ENCODE measurements around the gene RBMS3.

RBMS3 gene

DNA sequence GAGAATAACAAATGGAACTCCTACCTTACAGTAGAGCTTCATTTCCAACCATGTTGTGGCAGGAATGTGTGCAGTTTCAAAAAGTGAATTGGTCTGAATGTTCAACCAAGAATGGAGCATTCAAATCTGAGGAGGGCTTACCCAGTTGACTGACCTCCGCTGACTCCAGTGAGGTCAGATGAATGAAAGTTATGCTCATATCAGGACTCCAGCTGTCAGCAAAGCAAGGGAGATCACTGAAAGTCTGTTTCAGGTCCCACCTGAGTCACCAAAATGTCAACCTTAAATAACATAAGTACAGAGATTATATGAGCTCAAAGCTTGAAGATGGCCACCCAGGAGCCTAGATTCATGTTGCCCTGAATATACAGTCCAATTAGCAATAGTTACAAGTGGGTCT is 473.5 kb downstream of the RBMS3 start:
- no peaks in the 10 kb centered on the region for H3K27me3 ChIP-seq (ENCODE audit: control insufficient read depth, insufficient read depth, low read length)
- no peaks in the 10 kb centered on the region for H3K9me3 ChIP-seq (ENCODE audit: control insufficient read depth, insufficient read depth, low read length)
- no peaks in the 10 kb centered on the region for H3K36me3 ChIP-seq (ENCODE audit: control insufficient read depth, insufficient read depth, low read length)
- peaks cover 9% of the 10 kb centered on the region for H3K4me1 ChIP-seq (ENCODE audit: control insufficient read depth, insufficient read depth, low read length)
- no peak overlapping the region for H3K4me3 ChIP-seq (ENCODE audit: low read depth, low read length)
- no peak overlapping the region for H3K9ac ChIP-seq (ENCODE audit: low read depth, low read length)

- Histone ChIP-seq H3K4me3 (ENCODE audit: low read depth, low read length) (no peak overlapping the region), H3K36me3 (ENCODE audit: control insufficient read depth, insufficient read depth, low read length) (no peaks in the 10 kb centered on the region), H3K9ac (ENCODE audit: low read depth, low read length) (no peak overlapping the region), H3K4me1 (ENCODE audit: control insufficient read depth, insufficient read depth, low read length) (peaks cover 13% of the 10 kb centered on the region), H3K9me3 (ENCODE audit: control insufficient read depth, insufficient read depth, low read length) (no peaks in the 10 kb centered on the region), H3K27me3 (ENCODE audit: control insufficient read depth, insufficient read depth, low read length) (no peaks in the 10 kb centered on the region)
Measured at GRCh38 chr3:29755416-29755815, 474.5 kb downstream of the RBMS3 start.

DNA sequence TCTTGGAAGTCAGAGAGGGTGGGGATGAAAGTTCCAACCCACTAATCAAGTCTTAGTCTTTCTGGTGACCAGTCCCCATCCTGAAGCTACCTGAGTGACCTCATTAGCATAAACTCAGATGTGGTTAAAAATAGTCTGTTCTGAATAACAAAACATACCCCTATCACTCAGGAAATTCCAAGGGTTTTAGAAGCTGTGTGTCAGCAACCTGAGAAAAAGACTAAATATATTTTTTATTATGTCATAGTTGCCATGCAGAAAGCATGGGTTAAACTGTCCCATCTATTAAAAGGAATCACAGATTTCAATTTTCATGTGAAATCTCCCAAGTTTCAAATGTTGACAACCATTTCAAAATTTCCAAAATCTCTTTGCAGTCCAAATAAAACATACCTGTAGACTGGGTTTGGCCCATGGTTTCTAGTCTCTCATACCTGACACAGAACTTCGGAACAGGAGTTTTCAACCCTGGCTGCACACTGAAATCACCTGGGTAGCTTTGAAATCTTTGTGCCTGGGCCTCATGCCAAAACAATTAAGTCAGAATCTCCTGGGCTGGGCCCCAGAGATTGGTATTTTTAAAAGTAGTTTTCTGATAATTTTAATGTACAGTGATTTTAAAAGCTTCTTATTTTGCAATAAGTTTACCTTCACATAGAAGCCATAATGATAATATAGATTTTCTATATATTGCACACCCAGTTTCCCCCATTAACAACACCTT is 476.3 kb downstream of the RBMS3 start:
- Histone ChIP-seq H3K4me1 (ENCODE audit: control insufficient read depth, insufficient read depth, low read length) (peaks cover 13% of the 10 kb centered on the region), H3K9ac (ENCODE audit: low read depth, low read length) (no peak overlapping the region), H3K36me3 (ENCODE audit: control insufficient read depth, insufficient read depth, low read length) (no peaks in the 10 kb centered on the region), H3K27me3 (ENCODE audit: control insufficient read depth, insufficient read depth, low read length) (no peaks in the 10 kb centered on the region), H3K9me3 (ENCODE audit: control insufficient read depth, insufficient read depth, low read length) (no peaks in the 10 kb centered on the region), H3K4me3 (ENCODE audit: low read depth, low read length) (no peak overlapping the region)

DNA sequence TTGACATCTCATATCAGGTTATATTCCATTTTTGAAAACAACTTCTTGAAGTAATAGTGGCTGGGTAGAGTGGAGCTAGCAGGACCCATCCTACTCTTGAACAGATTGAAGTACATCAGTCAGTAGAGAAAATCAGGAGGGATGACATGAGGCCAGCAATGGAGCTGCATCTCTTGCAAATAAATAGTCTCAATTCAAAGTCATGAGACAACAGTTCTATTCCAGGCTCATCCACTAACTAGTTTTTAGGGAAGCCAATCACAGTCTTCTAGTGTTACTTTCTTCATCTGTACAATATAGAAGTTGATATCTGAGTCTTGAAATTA is 477.2 kb downstream of the RBMS3 start:
- H3K36me3 ChIP-seq (ENCODE audit: control insufficient read depth, insufficient read depth, low read length): no peaks in the 10 kb centered on the region
- peaks cover 13% of the 10 kb centered on the region for H3K4me1 ChIP-seq (ENCODE audit: control insufficient read depth, insufficient read depth, low read length)
- H3K9ac ChIP-seq (ENCODE audit: low read depth, low read length): no peak overlapping the region
- no peak overlapping the region for H3K4me3 ChIP-seq (ENCODE audit: low read depth, low read length)
- no peaks in the 10 kb centered on the region for H3K9me3 ChIP-seq (ENCODE audit: control insufficient read depth, insufficient read depth, low read length)
- H3K27me3 ChIP-seq (ENCODE audit: control insufficient read depth, insufficient read depth, low read length): no peaks in the 10 kb centered on the region

GRCh38 chr3:29758434-29759322 is 477.8 kb downstream of the RBMS3 start:
- H3K27me3 ChIP-seq (ENCODE audit: control insufficient read depth, insufficient read depth, low read length): no peaks in the 10 kb centered on the region
- H3K9me3 ChIP-seq (ENCODE audit: control insufficient read depth, insufficient read depth, low read length): no peaks in the 10 kb centered on the region
- H3K4me1 ChIP-seq (ENCODE audit: control insufficient read depth, insufficient read depth, low read length): peaks cover 13% of the 10 kb centered on the region
- H3K36me3 ChIP-seq (ENCODE audit: control insufficient read depth, insufficient read depth, low read length): no peaks in the 10 kb centered on the region
- no peak overlapping the region for H3K4me3 ChIP-seq (ENCODE audit: low read depth, low read length)
- no peak overlapping the region for H3K9ac ChIP-seq (ENCODE audit: low read depth, low read length)

DNA sequence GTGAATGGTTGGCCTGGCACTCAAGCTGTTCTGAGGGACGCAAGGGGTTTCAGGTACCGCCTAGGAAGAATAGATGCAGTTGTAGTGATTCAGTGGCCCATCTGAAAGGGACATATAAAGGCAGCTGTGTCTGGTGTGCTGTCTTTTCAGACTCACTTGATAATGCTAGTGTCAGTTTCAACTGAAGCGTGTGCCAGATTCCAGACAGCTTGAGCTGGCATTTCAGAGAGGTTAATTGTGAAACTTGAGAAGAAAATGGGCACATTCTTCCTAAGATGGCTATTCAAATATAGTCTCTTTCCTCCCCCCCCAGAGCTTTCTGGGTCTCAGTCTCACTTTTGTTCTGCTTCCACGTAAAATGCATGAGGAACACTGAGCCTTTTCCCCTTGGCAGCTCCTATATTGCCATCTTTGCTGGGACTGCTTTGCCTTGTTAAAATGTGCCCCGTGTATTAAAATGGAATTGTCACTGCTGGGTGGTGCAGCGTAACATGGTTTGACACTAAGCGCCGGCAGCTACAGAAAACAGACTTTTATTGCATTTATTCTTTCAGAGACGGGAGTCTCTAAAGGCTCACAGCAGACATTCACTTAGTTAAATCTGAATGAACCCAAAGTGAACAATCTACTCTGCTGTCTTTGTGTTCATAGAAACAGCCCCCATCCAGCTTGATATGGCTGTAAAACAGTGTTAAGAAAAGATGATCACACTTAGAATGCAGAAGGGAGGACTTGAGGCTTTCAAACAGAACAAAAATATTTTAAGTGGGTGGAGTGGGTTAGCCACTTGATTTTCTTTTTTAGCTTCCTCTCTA is 478.7 kb downstream of the RBMS3 start:
- H3K27me3 ChIP-seq (ENCODE audit: control insufficient read depth, insufficient read depth, low read length): no peaks in the 10 kb centered on the region
- H3K4me1 ChIP-seq (ENCODE audit: control insufficient read depth, insufficient read depth, low read length): peaks cover 13% of the 10 kb centered on the region
- no peaks in the 10 kb centered on the region for H3K9me3 ChIP-seq (ENCODE audit: control insufficient read depth, insufficient read depth, low read length)
- H3K36me3 ChIP-seq (ENCODE audit: control insufficient read depth, insufficient read depth, low read length): no peaks in the 10 kb centered on the region
- H3K4me3 ChIP-seq (ENCODE audit: low read depth, low read length): no peak overlapping the region
- H3K9ac ChIP-seq (ENCODE audit: low read depth, low read length): no peak overlapping the region

DNA sequence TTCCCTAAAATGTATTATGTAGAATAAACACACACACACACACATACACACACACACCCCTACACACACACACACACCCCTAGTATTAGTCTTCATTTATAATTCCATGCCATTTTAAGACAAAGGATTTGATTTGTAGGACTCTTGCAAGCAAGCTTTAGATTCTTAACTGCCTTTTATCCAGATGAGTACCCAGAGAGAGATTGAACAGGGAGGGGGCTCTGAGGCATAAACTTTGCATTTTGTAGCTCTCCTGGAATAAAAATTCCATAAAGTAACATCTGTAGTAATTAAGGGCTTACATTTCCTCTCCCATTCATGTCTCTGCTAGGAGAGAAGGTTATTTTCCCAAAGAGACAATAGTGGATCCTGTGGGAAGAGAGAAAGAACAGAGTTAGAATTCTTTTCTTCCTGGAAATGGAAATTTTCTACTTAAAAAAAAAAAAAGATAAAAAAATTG is 479.4 kb downstream of the RBMS3 start:
- no peaks in the 10 kb centered on the region for H3K27me3 ChIP-seq (ENCODE audit: control insufficient read depth, insufficient read depth, low read length)
- H3K4me1 ChIP-seq (ENCODE audit: control insufficient read depth, insufficient read depth, low read length): peaks cover 13% of the 10 kb centered on the region
- H3K4me3 ChIP-seq (ENCODE audit: low read depth, low read length): no peak overlapping the region
- no peaks in the 10 kb centered on the region for H3K9me3 ChIP-seq (ENCODE audit: control insufficient read depth, insufficient read depth, low read length)
- no peak overlapping the region for H3K9ac ChIP-seq (ENCODE audit: low read depth, low read length)
- H3K36me3 ChIP-seq (ENCODE audit: control insufficient read depth, insufficient read depth, low read length): no peaks in the 10 kb centered on the region

- Histone ChIP-seq H3K36me3 (ENCODE audit: control insufficient read depth, insufficient read depth, low read length) (no peaks in the 10 kb centered on the region), H3K4me1 (ENCODE audit: control insufficient read depth, insufficient read depth, low read length) (peaks cover 13% of the 10 kb centered on the region), H3K27me3 (ENCODE audit: control insufficient read depth, insufficient read depth, low read length) (no peaks in the 10 kb centered on the region), H3K9me3 (ENCODE audit: control insufficient read depth, insufficient read depth, low read length) (no peaks in the 10 kb centered on the region), H3K4me3 (ENCODE audit: low read depth, low read length) (no peak overlapping the region), H3K9ac (ENCODE audit: low read depth, low read length) (no peak overlapping the region)
Measured at GRCh38 chr3:29761517-29761916, 480.6 kb downstream of the RBMS3 start.

DNA sequence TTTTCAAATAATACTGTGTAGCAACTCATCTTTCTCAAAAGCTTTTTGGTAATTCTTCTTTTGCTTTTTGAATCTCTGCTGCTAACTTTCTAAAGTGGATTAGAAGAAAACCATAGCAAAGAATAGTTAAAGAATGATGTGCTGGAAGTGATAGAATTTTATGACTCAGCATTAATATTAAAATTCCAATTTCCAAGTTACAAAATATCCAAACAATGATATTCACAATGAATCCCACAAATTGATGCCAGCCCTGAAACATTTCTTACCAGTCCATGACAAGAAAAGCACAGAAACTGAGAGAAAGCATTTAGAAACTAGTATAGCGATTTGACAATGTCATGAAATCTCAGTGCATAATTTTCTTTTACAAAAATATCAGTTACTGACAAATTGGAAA is 482.2 kb downstream of the RBMS3 start:
- no peak overlapping the region for H3K4me3 ChIP-seq (ENCODE audit: low read depth, low read length)
- no peaks in the 10 kb centered on the region for H3K9me3 ChIP-seq (ENCODE audit: control insufficient read depth, insufficient read depth, low read length)
- no peaks in the 10 kb centered on the region for H3K27me3 ChIP-seq (ENCODE audit: control insufficient read depth, insufficient read depth, low read length)
- no peaks in the 10 kb centered on the region for H3K36me3 ChIP-seq (ENCODE audit: control insufficient read depth, insufficient read depth, low read length)
- peaks cover 6% of the 10 kb centered on the region for H3K4me1 ChIP-seq (ENCODE audit: control insufficient read depth, insufficient read depth, low read length)
- H3K9ac ChIP-seq (ENCODE audit: low read depth, low read length): no peak overlapping the region

GRCh38 chr3:29764041-29764440 is 483.2 kb downstream of the RBMS3 start:
- Histone ChIP-seq H3K9me3 (ENCODE audit: control insufficient read depth, insufficient read depth, low read length) (no peaks in the 10 kb centered on the region), H3K9ac (ENCODE audit: low read depth, low read length) (no peak overlapping the region), H3K36me3 (ENCODE audit: control insufficient read depth, insufficient read depth, low read length) (no peaks in the 10 kb centered on the region), H3K27me3 (ENCODE audit: control insufficient read depth, insufficient read depth, low read length) (no peaks in the 10 kb centered on the region), H3K4me3 (ENCODE audit: low read depth, low read length) (no peak overlapping the region), H3K4me1 (ENCODE audit: control insufficient read depth, insufficient read depth, low read length) (peaks cover 6% of the 10 kb centered on the region)

- H3K36me3 ChIP-seq (ENCODE audit: control insufficient read depth, insufficient read depth, low read length): no peaks in the 10 kb centered on the region
- H3K9ac ChIP-seq (ENCODE audit: low read depth, low read length): no peak overlapping the region
- H3K4me3 ChIP-seq (ENCODE audit: low read depth, low read length): no peak overlapping the region
- H3K27me3 ChIP-seq (ENCODE audit: control insufficient read depth, insufficient read depth, low read length): no peaks in the 10 kb centered on the region
- no peaks in the 10 kb centered on the region for H3K4me1 ChIP-seq (ENCODE audit: control insufficient read depth, insufficient read depth, low read length)
- no peaks in the 10 kb centered on the region for H3K9me3 ChIP-seq (ENCODE audit: control insufficient read depth, insufficient read depth, low read length)
Measured at GRCh38 chr3:29764603-29765254, 483.9 kb downstream of the RBMS3 start.

Measured in iPS-15b (cell line).